Mammary epithelial cell (primary cell): ENCODE results near the gene PANK3.

Experiments used
- EZH2 ChIP-seq: IDR thresholded peaks from 2 replicates; pipeline ENCODE4 v1.6.1; 2012; ENCODE audit warnings: low read length, inconsistent platforms, borderline replicate concordance
- TF ChIP-seq, protein P1 (sequence below), 2 donors: IDR thresholded peaks in 1 of 2; conservative IDR thresholded peaks in 1 of 2; 2 replicates each; pipeline ENCODE4 v1.5.1; 2011 to 2012; ENCODE audit warnings: inconsistent platforms in 2 of 2, low read length in 2 of 2, mild to moderate bottlenecking in 2 of 2, control low read depth in 1 of 2, low read depth in 1 of 2; ENCODE audit not compliant: insufficient read depth in 1 of 2; ENCODE audit errors: extremely low read depth in 1 of 2

DNA sequence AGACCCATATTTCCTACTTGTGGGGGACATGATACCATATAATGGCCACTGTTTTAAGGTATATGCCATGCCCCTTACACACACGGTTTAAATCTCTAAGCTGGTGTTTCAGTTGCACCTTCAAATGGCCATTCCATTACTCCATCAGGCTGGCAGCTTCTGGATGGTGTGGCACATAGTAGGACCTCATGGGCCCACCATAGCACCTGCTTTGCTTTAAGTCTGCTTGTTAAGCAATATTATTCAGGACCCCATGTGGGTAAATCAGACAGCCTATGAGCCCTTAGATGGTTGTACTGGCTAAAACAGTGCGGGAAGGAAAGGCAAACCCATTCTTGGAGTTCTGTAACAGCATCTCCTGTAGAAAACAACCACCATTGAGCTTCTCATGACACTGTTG, 27.4 kb upstream of the PANK3 start:
- TF ChIP-seq, protein P1, sequence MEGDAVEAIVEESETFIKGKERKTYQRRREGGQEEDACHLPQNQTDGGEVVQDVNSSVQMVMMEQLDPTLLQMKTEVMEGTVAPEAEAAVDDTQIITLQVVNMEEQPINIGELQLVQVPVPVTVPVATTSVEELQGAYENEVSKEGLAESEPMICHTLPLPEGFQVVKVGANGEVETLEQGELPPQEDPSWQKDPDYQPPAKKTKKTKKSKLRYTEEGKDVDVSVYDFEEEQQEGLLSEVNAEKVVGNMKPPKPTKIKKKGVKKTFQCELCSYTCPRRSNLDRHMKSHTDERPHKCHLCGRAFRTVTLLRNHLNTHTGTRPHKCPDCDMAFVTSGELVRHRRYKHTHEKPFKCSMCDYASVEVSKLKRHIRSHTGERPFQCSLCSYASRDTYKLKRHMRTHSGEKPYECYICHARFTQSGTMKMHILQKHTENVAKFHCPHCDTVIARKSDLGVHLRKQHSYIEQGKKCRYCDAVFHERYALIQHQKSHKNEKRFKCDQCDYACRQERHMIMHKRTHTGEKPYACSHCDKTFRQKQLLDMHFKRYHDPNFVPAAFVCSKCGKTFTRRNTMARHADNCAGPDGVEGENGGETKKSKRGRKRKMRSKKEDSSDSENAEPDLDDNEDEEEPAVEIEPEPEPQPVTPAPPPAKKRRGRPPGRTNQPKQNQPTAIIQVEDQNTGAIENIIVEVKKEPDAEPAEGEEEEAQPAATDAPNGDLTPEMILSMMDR (conservative IDR thresholded peaks at IDR 0.05 in 1 of 2, IDR thresholded peaks at IDR 0.05 in 1 of 2; ENCODE audit: extremely low read depth in 1 of 2, insufficient read depth in 1 of 2, low read depth in 1 of 2, low read length in 2 of 2) = no peak
- no peak for TF ChIP-seq EZH2
